Activated gamma-delta T cell treated with anti-CD3 and anti-CD28 coated beads, Interleukin-2, amount 50 U/mL, for 16 hours (primary cell): ENCODE measurements around the gene NUP205.

Source experiments
- DNase-seq: peaks from one replicate; pipeline ENCODE4 v3.0.0-alpha.2; 2020; ENCODE audit warnings: low read depth

The NUP205 gene, protein sequence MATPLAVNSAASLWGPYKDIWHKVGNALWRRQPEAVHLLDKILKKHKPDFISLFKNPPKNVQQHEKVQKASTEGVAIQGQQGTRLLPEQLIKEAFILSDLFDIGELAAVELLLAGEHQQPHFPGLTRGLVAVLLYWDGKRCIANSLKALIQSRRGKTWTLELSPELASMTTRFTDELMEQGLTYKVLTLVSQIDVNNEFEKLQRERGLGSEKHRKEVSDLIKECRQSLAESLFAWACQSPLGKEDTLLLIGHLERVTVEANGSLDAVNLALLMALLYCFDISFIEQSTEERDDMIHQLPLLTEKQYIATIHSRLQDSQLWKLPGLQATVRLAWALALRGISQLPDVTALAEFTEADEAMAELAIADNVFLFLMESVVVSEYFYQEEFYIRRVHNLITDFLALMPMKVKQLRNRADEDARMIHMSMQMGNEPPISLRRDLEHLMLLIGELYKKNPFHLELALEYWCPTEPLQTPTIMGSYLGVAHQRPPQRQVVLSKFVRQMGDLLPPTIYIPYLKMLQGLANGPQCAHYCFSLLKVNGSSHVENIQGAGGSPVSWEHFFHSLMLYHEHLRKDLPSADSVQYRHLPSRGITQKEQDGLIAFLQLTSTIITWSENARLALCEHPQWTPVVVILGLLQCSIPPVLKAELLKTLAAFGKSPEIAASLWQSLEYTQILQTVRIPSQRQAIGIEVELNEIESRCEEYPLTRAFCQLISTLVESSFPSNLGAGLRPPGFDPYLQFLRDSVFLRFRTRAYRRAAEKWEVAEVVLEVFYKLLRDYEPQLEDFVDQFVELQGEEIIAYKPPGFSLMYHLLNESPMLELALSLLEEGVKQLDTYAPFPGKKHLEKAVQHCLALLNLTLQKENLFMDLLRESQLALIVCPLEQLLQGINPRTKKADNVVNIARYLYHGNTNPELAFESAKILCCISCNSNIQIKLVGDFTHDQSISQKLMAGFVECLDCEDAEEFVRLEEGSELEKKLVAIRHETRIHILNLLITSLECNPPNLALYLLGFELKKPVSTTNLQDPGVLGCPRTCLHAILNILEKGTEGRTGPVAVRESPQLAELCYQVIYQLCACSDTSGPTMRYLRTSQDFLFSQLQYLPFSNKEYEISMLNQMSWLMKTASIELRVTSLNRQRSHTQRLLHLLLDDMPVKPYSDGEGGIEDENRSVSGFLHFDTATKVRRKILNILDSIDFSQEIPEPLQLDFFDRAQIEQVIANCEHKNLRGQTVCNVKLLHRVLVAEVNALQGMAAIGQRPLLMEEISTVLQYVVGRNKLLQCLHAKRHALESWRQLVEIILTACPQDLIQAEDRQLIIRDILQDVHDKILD (N-terminal part only)

DNA sequence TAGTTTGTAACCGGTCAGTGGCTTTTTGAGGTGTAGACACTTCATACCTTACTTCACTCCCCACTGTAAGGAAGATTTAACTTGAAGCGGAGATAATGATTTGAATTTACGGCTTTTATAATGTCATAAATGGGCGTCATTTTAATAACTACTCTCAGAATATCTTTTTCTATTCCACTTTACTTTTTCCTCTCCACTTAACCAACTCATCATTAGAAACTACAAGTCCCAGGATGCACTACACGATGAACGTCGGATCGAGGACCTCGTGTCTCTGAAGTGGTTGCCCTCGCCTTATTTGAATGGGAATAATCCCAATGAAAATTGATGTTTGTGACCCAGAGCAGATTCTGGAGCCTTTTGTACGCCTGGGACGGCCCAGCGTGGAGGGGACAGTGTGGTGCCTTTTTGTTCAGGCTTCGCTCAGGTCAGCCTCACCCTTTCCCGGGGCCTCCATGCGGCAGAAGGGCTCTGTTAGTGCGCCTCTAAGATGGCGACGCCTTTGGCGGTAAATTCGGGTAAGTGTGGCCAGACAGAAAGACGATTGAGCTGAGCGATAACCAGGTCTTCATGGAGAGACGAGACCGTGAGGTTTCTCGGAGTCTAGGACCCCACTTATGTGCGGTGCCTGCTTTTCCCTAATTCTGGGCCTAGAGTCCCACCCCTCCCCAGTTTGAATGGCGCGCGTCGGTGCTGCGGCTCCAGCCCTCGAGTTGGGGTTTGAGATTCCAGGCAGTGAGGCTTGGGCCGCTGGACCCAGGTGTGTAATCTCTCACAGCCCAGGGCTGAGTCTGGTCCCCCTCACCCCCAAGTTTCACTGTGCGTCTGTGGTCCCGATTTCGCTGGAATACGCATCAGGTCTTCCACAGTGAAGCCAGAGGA is at the start of gene NUP205:
Gene NUP205, plus strand, starts transcription at position 463 of the 882 bp plus-strand sequence. Its CDS starts 28 bp downstream, at position 491.
- DNase-seq: peak; percentile 47

DNA sequence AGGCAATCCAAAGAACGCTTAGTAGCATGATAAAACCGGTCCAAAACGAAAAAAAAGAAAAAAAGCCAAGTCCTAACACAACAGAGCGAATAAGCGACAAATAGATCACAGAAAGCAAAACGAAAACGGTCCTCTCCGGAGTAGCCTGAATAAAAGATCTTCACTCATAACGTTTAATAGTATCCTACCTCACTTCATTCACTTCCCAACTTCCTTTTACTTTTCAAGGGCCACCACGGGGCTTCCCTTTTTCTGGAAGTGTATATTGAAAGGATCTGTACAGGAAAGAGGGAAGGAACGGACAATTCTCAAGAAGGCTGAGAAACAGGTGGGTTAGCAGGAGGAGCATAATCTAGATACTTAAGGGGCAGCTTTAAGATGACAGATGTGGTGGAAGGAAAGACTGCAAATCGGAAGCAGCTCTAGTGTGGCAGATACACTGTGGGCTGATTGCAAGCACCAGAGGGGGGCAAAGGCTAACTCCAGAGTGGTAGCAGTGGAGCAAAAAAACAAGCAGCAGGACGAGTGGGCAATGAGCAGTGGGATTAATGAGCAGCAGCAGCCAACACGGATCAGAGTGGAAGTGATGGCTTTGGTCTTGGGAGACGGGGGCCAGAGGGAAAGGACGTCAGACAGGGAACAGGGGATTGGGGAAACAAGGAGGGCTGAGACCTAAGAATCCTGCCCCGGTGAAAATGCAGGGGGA is 48.7 kb upstream of the NUP205 start:
- peak; percentile 2 for DNase-seq

DNA sequence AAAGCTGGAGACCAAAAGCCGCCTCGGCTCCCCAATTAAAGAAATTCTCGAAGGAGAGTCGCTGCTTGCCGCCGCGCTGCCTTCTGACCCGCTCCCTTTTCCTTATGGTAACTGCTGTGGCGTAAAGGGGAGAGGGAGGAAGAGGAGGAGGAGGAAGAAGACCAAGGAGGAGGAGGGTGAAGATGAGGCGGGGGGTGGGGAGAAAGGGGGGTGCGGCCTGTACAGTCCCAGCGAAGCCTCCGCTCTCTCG is 48.2 kb upstream of the NUP205 start:
- no peak for DNase-seq

DNA sequence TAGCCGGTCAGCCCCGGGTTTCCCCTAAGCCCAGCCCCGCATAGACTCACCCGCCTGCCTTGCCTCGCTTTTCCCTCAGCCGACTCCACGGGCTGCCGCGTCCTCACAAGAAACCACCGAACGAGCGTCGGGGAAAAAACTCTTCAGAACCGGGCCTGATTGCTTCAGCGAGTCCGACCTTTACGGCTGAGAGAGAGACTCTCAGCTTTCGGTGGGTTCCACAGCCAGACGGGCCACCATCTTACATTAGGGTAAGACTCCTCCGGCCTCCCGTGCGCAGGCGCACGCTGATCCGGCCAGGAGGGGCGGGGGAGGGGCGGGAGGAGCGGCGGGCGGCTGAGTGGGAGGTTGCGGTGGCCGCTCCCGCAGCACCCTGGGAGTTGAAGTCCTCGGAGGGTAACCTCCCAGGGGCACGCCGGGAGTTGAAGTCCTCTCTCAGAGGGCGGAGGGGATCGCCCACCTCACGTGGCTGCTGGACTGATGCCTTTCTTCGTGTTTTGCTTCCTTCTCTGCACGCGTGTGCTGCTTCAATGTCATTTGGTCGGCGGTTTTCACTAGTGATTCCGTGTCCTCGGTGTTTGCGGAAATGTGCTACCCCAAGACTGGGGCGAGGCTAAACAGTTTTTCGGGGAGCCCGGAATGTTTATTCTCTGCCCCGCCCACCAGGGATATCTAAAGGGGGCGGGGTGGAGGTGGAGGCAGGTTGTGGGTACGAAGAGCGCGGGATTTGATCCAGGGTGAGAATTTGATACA is 47.7 kb upstream of the NUP205 start, which contains the start of gene CNOT4:
Gene CNOT4, minus strand, starts transcription at position 264 of the 753 bp plus-strand sequence. CDS start 71,771 bp downstream, outside the sequence.
- peak; percentile 97 for DNase-seq

DNA sequence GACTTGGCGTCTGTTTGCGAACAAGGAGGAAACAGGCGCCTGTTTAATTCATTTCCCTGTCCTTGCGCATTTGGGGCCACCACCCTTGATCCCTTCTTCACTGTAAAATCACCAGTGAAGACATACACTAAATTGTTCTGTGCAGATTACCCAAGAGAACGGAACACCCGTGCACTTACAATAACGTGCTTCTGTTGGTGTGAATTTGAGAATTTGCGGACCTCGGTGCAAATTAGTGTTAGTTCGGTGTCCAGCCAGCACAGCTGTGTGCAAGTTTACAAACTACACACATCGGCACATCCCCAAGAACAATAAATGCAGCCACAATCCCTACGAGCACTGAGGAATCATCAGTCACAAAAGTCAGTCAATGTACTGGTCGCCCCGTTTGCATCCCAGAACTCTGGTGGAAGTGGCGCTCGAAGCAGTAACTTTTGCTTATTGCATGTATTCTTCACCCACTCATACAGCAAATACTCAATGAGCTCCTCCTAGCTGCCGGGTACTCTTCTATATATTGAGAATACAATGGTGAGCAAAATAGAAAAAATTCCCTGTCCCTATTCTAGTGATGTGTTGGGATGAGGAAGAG is 47.0 kb upstream of the NUP205 start:
- no peak for DNase-seq

DNA sequence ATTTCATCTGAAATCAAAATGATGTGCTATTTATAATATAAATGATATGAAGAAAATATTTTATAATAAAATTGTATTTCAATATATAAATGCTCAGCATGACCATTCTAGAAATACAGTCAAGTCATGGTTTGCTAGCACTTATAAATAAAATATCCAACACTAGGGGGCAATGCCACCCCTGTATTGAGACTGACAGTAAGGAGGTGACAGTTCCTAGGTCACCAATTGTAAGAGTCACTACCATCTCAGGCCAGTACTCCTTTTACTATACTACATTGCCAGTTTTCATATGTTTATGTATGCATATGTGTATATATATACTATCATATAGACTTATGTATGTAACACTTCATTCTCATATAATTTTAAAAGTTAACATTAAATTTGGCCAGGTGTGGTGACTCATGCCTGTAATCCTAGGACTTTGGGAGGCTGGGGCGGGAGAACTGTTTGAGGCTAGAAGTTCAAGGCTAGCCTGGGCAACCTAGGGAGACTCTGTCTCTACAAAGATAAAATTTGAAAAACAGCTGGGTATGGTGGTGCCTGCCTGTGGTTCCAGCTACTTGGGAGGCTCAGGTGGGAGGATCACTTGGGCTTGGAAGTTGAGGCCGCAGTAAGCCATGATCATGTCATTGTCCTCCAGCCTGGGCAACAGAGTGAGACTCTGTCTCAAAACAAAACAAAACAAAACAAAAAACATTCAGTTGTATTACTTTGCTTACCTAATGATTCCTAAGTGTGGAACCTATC is 45.4 kb upstream of the NUP205 start:
- no peak for DNase-seq

DNA sequence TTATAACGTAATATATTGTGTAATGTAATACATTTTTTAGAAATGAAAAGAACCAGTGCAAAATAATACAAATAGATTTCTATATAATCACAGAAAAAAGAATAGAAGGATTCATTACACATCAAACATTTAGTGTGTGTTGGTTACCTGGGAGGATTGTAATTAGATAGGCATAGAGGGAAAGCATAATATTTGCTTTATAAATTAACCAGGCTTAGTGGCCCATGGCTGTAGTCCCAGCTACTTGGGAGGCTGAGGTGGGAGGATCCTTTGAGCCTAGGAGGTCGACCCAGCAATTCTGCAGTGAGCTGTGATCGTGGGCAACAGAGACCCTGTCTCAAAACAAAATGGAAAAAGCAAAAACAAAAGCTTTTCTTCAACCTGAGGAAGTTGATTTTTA is 42.9 kb upstream of the NUP205 start:
- DNase-seq: no peak

DNA sequence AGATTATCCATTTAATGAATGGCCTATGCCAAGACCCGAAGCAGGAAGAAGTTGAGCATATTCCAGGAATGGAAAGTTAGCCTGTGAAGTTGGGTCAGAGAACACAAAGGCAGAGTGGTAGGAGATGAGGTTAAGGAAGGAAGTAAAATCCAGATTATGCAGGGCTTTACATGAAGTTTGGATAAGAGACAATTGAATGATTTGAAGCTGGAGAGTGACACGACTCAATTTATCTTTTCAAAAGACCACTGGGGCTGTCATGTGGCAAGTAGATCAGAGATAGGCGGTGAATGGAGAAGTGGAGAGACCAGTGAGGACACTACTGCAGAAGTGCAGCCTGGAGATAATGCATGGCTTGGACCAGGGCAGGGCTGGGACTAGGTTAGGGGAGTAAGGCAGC is 40.7 kb upstream of the NUP205 start:
- DNase-seq: no peak

DNA sequence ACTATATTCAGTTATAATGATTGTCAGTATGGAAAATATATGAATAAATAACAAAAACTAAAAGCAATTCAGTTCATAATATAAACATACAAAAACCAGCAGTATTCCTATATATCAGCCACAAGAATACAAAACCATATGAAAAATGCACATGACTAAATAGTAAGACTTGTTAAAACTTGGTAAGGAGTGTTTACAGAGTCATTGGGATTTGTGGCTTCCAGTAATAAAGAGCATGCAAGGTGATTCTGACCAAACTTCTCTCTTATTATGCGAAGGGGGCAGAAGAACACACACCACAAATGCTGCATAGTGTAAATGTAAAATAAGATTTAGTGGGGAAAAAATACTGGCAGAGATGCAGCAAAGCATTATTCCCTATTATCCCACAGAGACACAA is 39.0 kb upstream of the NUP205 start:
- DNase-seq: no peak

DNA sequence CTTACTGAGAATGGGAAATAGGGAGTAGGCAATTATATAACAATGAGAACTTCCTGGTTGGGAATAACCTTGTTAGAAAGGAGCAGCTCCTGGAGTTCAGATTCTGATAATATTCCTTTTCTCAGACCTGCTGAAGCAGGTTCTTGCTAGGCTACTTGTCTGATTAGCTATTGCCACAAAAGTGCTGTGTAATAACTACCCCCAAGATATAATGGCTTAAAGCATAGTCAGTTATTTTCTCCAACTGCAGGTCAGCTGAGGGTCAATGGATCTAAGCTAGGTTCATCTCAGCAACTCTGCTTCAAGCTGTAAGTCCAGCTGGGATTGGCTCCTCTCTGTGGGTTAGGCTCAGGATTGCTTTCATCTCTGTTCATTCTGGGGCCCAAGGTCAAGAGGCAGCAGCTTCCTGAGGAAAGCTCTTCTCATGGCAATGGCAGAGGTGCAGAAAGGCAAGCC is 38.5 kb upstream of the NUP205 start:
- no peak for DNase-seq

DNA sequence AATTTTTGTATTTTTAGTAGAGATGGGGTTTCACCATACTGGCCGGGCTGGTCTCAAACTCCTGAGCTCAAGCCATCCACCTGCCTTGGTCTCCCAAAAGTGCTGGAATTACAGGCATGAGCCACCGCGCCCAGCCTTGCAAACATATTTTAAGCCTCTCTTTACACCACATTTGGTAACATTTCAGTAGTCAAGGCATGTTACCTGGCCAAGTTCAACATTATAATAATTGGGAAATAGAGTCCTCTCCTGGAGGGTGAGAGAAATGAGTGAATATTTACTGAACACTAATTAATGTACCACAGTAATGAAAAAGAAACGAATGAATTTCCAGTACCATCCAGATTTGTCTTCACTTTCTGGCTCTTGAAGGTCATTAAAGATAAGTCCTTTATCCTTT is 37.8 kb upstream of the NUP205 start:
- DNase-seq: no peak

DNA sequence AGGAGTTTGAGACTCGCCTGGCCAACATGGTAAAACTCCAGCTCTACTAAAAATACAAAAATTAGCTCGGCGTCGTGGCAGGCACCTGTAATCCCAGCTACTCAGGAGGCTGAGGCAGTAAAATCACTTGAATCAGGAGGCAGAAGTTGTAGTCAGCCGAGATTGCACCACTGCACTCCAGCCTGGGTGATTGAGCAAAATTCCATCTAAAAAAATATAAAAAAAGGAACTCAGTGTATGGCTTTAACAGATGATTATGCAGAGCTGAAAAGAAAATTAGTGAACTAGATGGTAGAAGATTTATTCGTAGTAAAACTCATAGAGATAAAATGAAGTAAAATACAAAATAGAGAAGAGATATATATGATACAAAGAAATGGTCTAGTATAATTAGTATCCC is 35.2 kb upstream of the NUP205 start:
- no peak for DNase-seq

DNA sequence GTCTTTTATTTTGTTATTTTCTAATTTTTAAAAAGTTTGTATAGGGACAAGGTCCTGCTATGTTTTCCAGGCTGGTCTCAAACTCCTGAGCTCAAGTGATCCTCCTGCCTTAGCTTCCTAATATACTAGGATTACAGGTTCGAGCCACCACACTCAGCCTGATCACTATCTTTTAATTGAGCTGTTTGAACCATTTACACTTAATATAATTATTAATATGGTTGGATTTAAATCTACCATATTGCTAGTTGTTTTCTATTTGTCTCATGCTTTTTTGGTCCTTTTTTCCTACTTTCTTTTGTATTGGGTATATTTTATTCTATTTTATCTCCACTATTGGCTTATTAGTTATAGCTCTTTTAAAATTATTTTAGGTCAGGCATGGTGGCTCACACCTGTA is 34.6 kb upstream of the NUP205 start:
- no peak for DNase-seq

DNA sequence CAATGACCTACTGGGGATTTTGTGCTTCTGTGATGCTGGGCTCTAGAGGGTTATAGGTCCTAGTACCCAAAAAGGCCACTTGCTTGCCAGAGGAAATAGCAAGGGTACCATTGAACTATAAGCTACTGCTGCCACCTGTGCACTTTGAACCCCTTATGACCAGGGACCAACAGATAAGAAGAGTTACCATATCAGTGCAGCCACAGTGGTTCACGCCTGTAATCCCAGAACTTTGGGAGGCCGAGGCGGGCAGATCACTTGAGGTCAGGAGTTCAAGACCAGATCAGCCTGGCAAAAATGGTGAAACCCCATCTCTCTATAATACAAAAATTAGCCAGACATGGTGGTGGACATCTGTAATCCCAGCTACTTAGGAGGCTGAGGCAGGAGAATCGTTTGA is 32.3 kb upstream of the NUP205 start:
- DNase-seq: no peak

DNA sequence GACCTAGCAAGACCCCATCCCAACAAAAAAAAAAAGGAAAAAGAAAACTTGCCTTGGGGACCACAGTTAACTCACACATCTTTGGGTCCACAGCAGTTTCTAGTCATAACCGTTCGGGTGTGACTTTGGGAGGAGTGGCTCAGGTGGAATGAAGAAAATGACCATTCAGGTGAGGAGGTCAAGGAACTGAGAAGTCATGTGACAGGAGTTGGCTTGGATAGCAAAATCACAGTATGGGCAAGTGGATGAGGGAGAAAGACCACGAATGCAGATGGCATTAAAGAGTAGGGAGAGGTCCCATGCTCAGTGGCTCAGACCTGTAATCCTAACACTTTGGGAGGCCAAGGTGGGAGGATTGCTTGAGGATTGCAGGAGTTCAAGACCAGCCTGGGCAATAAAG is 30.7 kb upstream of the NUP205 start:
- DNase-seq: no peak

DNA sequence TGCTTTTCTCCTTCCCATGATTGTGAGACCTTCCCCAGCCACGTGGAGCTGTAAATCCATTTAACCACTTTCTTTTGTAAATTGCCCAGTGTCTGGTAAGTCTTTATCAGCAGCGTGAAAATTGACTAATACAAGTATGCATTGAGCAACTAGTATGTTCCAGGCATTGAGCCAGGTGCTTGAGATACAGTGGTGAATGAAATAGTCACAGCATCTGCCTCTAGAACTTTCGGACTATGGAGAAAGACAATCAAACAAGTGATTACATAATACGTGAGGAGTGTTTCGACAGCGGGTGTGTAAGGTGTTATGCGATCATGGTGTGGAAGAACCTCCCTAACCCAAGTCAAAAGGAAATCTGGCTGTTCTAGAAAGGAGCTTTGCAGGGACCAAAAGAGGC is 21.6 kb upstream of the NUP205 start:
- no peak for DNase-seq

DNA sequence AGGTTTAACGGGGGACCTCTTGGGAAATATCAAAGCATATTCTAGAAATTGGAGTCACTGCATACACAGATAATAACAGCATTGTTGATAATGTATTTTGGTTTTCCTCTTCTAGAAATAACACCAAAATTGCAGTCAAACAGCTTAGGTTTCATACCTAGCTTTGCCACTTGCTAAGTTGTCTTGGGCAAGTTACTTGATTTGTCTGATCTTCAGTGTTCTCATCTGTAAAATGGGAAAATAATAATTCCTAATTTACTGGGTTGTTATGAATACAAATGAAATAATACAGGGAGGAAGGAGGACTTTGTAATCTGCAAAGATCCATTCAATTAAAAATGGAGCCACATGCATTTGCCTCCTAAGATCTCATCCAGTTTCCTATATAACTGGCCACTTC is 20.3 kb upstream of the NUP205 start:
- no peak for DNase-seq

DNA sequence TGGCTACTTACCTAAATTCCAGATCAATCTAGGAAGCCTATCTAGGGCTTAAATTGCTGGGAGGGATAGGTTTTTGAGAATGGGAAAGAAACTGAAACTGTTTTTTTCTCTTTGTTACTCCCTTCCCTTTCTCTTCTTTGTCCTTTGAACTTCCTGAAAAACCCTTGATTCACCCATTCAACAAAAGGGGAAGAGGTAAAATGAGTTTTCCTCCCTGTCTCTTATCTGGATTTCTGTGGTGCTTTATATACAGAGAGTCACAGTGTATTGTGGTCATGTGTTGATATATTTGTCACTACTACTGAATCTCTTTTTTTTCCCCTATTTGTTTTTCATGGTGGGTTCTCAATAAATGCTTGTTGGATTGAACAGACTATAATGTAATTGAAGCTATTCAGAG is 19.8 kb upstream of the NUP205 start:
- no peak for DNase-seq

DNA sequence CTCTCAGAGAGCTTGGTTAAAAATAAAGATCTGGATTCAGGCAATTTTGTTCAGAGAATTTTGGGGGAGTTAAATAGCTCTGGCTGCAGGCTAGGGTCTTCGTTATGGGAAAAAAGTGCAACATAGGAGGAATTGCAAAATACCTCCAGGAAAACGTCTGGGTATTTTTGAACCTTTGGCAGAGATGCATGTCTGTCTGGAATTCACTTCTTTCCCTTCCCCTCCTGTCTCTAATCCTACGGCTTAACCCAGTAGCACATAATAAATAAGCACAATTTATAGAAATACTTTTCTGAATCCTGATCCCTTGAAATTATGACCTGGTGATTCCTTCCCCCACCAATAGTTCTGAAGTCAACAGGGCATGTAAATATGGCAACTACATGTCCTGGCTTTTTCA is 19.3 kb upstream of the NUP205 start:
- no peak for DNase-seq
